GM23338 (cell line): ENCODE results near the gene RAD51C. TPM values are rescaled to one million over a fixed set of nuclear protein-coding genes. Genes with fewer than 3 reads are reported as not detected.

Experiments used
- ATAC-seq: fragments of 200-7000 bp; cut with Tn5 transposase; 3 replicates; pipeline ENCODE4 v1.9.1; 2020
- DNase-seq: peaks from one replicate; pipeline ENCODE4 v3.0.0-alpha.2; 2015; ENCODE audit warnings: low spot score
- H2AFZ ChIP-seq: fragments of 200-600 bp; sonication (generic); 2 replicates; pipeline ENCODE4 v1.8.0; 2016; ENCODE audit warnings: antibody characterized with exemption, mild to moderate bottlenecking, moderate library complexity
- H3F3A ChIP-seq: fragments of 200-600 bp; sonication (generic); replicated peaks from 2 replicates; pipeline ENCODE4 v1.8.0; 2017; ENCODE audit warnings: antibody characterized with exemption, mixed run types, low read depth
- H3K27ac ChIP-seq: fragments of 200-600 bp; sonication (generic); 2 replicates; pipeline ENCODE4 v1.6.1; 2016; ENCODE audit warnings: low read depth
- H3K27me3 ChIP-seq: fragments of 200-600 bp; sonication (generic); 2 replicates; pipeline ENCODE4 v1.8.0; 2016; ENCODE audit warnings: mild to moderate bottlenecking, mixed run types, moderate library complexity; ENCODE audit not compliant: insufficient read depth
- H3K36me3 ChIP-seq: fragments of 200-600 bp; sonication (generic); 2 replicates; pipeline ENCODE4 v1.8.0; 2016; ENCODE audit warnings: mild to moderate bottlenecking; ENCODE audit not compliant: insufficient read depth
- H3K4me1 ChIP-seq: fragments of 200-600 bp; sonication (generic); 2 replicates; pipeline ENCODE4 v1.8.0; 2016; ENCODE audit warnings: mild to moderate bottlenecking, moderate library complexity; ENCODE audit not compliant: insufficient read depth
- H3K4me2 ChIP-seq: fragments of 200-600 bp; sonication (generic); 2 replicates; pipeline ENCODE4 v1.7.1; 2017; ENCODE audit warnings: mixed run types
- H3K4me3 ChIP-seq: fragments of 200-600 bp; sonication (generic); 2 replicates; pipeline ENCODE4 v1.6.1; 2016; ENCODE audit warnings: mixed run types
- H3K79me2 ChIP-seq: fragments of 200-600 bp; sonication (generic); replicated peaks from 2 replicates; pipeline ENCODE4 v1.8.0; 2017; ENCODE audit warnings: mild to moderate bottlenecking; ENCODE audit not compliant: insufficient read depth
- H3K9me2 ChIP-seq: fragments of 200-600 bp; sonication (generic); 2 replicates; pipeline ENCODE4 v1.8.0; 2017; ENCODE audit not compliant: insufficient read depth
- H4K20me1 ChIP-seq: fragments of 200-600 bp; sonication (generic); replicated peaks from 2 replicates; pipeline ENCODE4 v1.8.0; 2017; ENCODE audit warnings: mild to moderate bottlenecking; ENCODE audit not compliant: insufficient read depth
- H3K27ac Mint-ChIP-seq: 2 replicates; pipeline ENCODE4 v1.8.0; 2020; ENCODE audit warnings: inconsistent platforms, mild to moderate bottlenecking, moderate library complexity, mixed read lengths
- H3K27me3 Mint-ChIP-seq: 3 replicates; pipeline ENCODE4 v1.8.0; 2022; ENCODE audit warnings: low read depth, mild to moderate bottlenecking, moderate library complexity, mixed read lengths, inconsistent platforms; ENCODE audit not compliant: insufficient read depth, poor library complexity
- H3K36me3 Mint-ChIP-seq: 3 replicates; pipeline ENCODE4 v1.8.0; 2021; ENCODE audit warnings: low read depth, mild to moderate bottlenecking, inconsistent platforms, moderate library complexity, mixed read lengths
- H3K4me1 Mint-ChIP-seq: 3 replicates; pipeline ENCODE4 v1.8.0; 2020; ENCODE audit warnings: mild to moderate bottlenecking, inconsistent platforms, mixed read lengths
- H3K4me3 Mint-ChIP-seq: 3 replicates; pipeline ENCODE4 v1.8.0; 2021; ENCODE audit warnings: moderate library complexity, mild to moderate bottlenecking, inconsistent platforms, mixed read lengths
- H3K9me3 Mint-ChIP-seq: 3 replicates; pipeline ENCODE4 v1.8.0; 2020; ENCODE audit warnings: moderate library complexity, mild to moderate bottlenecking, inconsistent platforms, mixed read lengths
- CREB1 ChIP-seq: fragments of 250-450 bp; sonication (Bioruptor Pico); IDR thresholded peaks from 2 replicates; pipeline ENCODE4 v1.5.0; 2020; ENCODE audit warnings: low read depth, mild to moderate bottlenecking, moderate library complexity
- CTCF ChIP-seq, 2 experiments: fragments of 200-600 bp in 1 of 2; sonication (generic) in 1 of 2; conservative IDR thresholded peaks; 2 replicates each; pipeline versions ENCODE4 v1.5.1 to v1.6.1; 2016 to 2017; ENCODE audit warnings: antibody characterized with exemption in 2 of 2, low read depth in 2 of 2, mild to moderate bottlenecking in 2 of 2, moderate library complexity in 1 of 2
- ETS1 ChIP-seq: IDR thresholded peaks from 2 replicates; pipeline ENCODE4 v1.6.1; 2016; ENCODE audit warnings: antibody characterized with exemption
- EZH2 ChIP-seq: fragments of 200-600 bp; sonication (generic); IDR thresholded peaks from one replicate; pipeline ENCODE4 v1.8.0; 2017; ENCODE audit warnings: antibody characterized with exemption, mild to moderate bottlenecking, low read depth; ENCODE audit not compliant: unreplicated experiment
- JUNB ChIP-seq: IDR thresholded peaks from one replicate; pipeline ENCODE4 v1.6.1; 2016; ENCODE audit warnings: antibody characterized with exemption; ENCODE audit not compliant: unreplicated experiment
- NANOG ChIP-seq: IDR thresholded peaks from 2 replicates; pipeline ENCODE4 v1.6.1; 2016; ENCODE audit warnings: antibody characterized with exemption, borderline replicate concordance
- POLR2AphosphoS5 ChIP-seq: IDR thresholded peaks from 2 replicates; pipeline ENCODE4 v1.6.1; 2016; ENCODE audit warnings: antibody characterized with exemption, low read depth
- REST ChIP-seq: IDR thresholded peaks from one replicate; pipeline ENCODE4 v1.6.1; 2018; ENCODE audit warnings: antibody characterized with exemption; ENCODE audit not compliant: unreplicated experiment
- STAT1 ChIP-seq: IDR thresholded peaks from one replicate; pipeline ENCODE4 v1.6.1; 2016; ENCODE audit warnings: antibody characterized with exemption; ENCODE audit not compliant: unreplicated experiment
- ZNF114 ChIP-seq: fragments of 250-450 bp; sonication (Bioruptor Pico); IDR thresholded peaks from 2 replicates; pipeline ENCODE4 v1.5.0; 2020; ENCODE audit warnings: mild to moderate bottlenecking, moderate library complexity
- ZNF331 ChIP-seq: fragments of 250-450 bp; sonication (Bioruptor Pico); IDR thresholded peaks from 2 replicates; pipeline ENCODE4 v1.5.0; 2020; ENCODE audit warnings: low read depth, mild to moderate bottlenecking, moderate library complexity
- polyA plus RNA-seq: library from polyadenylated mRNA; unstranded; fragments of >200 nt; fragmentation: Nextera tagmentation; extraction: Ambion mirVana; gene quantifications from 2 replicates; pipeline ENCODE4 v1.2.1, GENCODE V29; 2016
- total RNA-seq: library from RNA; depleted of rRNA; stranded (reverse); fragments of >200 nt; shearing (Covaris generic); gene quantifications from 2 replicates; pipeline ENCODE4 v1.2.3, GENCODE V29; 2014

Gene RAD51C
- total and polyA plus RNA-seq, 2 experiments from 2014 or later: 9.3 to 33.6 TPM

GRCh38 chr17:58730937-58731336 lies 38.5 kb downstream of the RAD51C start (continued):
- TF ChIP-seq ETS1: no peak
- no peak for TF ChIP-seq CREB1 (CRISPR knock-in tag)
- no peak for TF ChIP-seq ZNF114 (CRISPR knock-in tag)
- TF ChIP-seq EZH2: no peak
- no peak for TF ChIP-seq NANOG
- no peak for TF ChIP-seq REST
- TF ChIP-seq JUNB: no peak
- TF ChIP-seq STAT1: no peak
- TF ChIP-seq CTCF (conservative IDR thresholded peaks at IDR 0.05; ENCODE audit: low read depth in 2 of 2): no peak

DNA sequence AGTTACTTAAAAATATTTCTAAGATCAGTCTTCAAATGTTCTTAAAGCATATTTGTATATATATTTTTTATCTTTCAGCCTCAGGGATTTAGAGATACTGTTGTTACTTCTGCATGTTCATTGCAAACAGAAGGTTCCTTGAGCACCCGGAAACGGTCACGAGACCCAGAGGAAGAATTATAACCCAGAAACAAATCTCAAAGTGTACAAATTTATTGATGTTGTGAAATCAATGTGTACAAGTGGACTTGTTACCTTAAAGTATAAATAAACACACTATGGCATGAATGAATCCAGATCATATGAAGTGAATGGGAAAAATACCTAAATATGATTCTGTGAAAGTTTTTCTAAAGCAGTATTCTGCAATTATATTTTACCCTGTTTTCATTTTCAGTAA lies 41.6 kb downstream of the RAD51C start:
- H3K4me2 ChIP-seq: no peak overlapping the region
- Mint-ChIP-seq H3K4me3 (no peak overlapping the region), H3K27me3 (no peaks in the 10 kb centered on the region), H3K9me3 (no peaks in the 10 kb centered on the region), H3K36me3 (no peaks in the 10 kb centered on the region), H3K27ac (no peak overlapping the region), H3K4me1 (no peaks in the 10 kb centered on the region)
- H3F3A ChIP-seq: no peaks in the 10 kb centered on the region
- H3K79me2 ChIP-seq: no peaks in the 10 kb centered on the region
- H3K27ac ChIP-seq: no peak overlapping the region
- H3K27me3 ChIP-seq: no peaks in the 10 kb centered on the region
- no peaks in the 10 kb centered on the region for H3K36me3 ChIP-seq
- DNase-seq: no peak
- no peak for ATAC-seq
- TF ChIP-seq ZNF331 (CRISPR knock-in tag) (no peak), POLR2AphosphoS5 (no peak), NANOG (no peak), CREB1 (CRISPR knock-in tag) (no peak), EZH2 (no peak), ZNF114 (CRISPR knock-in tag) (no peak)
- H3K4me1 ChIP-seq: no peaks in the 10 kb centered on the region
- H3K9me2 ChIP-seq: no peaks in the 10 kb centered on the region
- no peaks in the 10 kb centered on the region for H4K20me1 ChIP-seq
- no peak overlapping the region for H2AFZ ChIP-seq
- no peak overlapping the region for H3K4me3 ChIP-seq
